Liver (tissue), 9 donors: ENCODE results near the gene HLA-C. TPM values are rescaled to one million over a fixed set of nuclear protein-coding genes. Genes with fewer than 3 reads are reported as not detected.
A peak's percentile ranks its signal among the peaks of the same experiment; 100 is the strongest.

ENCODE experiments used
- DNase-seq: peaks from one replicate; pipeline ENCODE4 v3.0.0-alpha.2; 2017; ENCODE audit warnings: low spot score
- H3K27ac ChIP-seq, 2 donors: one replicate each; pipeline ENCODE4 v1.7.0; 2013; ENCODE audit warnings: inconsistent platforms in 2 of 2, low read length in 2 of 2, control low read depth in 1 of 2, low read depth in 1 of 2, mild to moderate bottlenecking in 1 of 2
- H3K27me3 ChIP-seq, 4 donors: one replicate each; pipeline versions ENCODE4 v1.6.1 to v1.7.0; 2013; ENCODE audit warnings: low read length in 3 of 4, inconsistent platforms in 1 of 4, mild to moderate bottlenecking in 1 of 4, moderate library complexity in 1 of 4; ENCODE audit not compliant: control insufficient read depth in 4 of 4, insufficient read depth in 4 of 4
- H3K36me3 ChIP-seq, 4 donors: one replicate each; pipeline versions ENCODE4 v1.6.1 to v1.7.0; 2013; ENCODE audit warnings: low read length in 3 of 4, mild to moderate bottlenecking in 3 of 4, low read depth in 1 of 4, moderate library complexity in 1 of 4; ENCODE audit not compliant: control insufficient read depth in 4 of 4, insufficient read depth in 3 of 4
- H3K4me1 ChIP-seq, 4 donors: one replicate each; pipeline versions ENCODE4 v1.6.1 to v1.7.0; 2013; ENCODE audit warnings: low read length in 3 of 4, mild to moderate bottlenecking in 3 of 4, moderate library complexity in 1 of 4; ENCODE audit not compliant: control insufficient read depth in 4 of 4, insufficient read depth in 4 of 4
- H3K4me3 ChIP-seq, 3 donors: one replicate each; pipeline versions ENCODE4 v1.6.1 to v1.7.0; 2013; ENCODE audit warnings: low read length in 3 of 3, control low read depth in 1 of 3, low read depth in 1 of 3, mild to moderate bottlenecking in 1 of 3
- H3K9ac ChIP-seq, 2 donors: one replicate each; pipeline ENCODE4 v1.7.0; 2013; ENCODE audit warnings: low read length in 2 of 2, mild to moderate bottlenecking in 2 of 2, moderate library complexity in 2 of 2, control low read depth in 1 of 2, low read depth in 1 of 2
- H3K9me3 ChIP-seq, 4 donors: one replicate each; pipeline versions ENCODE4 v1.6.1 to v1.7.0; 2013; ENCODE audit warnings: low read length in 3 of 4; ENCODE audit not compliant: control insufficient read depth in 4 of 4
- EGR1 ChIP-seq, 2 donors: IDR thresholded peaks; 2 replicates each; pipeline ENCODE4 v1.6.1; 2016 to 2018; ENCODE audit warnings: antibody characterized with exemption in 2 of 2, low read depth in 2 of 2
- FOXA1 ChIP-seq: IDR thresholded peaks from 2 replicates; pipeline ENCODE4 v1.6.1; 2016; ENCODE audit warnings: antibody characterized with exemption
- FOXA2 ChIP-seq: IDR thresholded peaks from 2 replicates; pipeline ENCODE4 v1.6.1; 2016; ENCODE audit warnings: antibody characterized with exemption
- GABPA ChIP-seq, 2 donors: IDR thresholded peaks in 1 of 2; conservative IDR thresholded peaks in 1 of 2; 2 replicates each; pipeline ENCODE4 v1.6.1; 2016; ENCODE audit warnings: antibody characterized with exemption in 2 of 2, mild to moderate bottlenecking in 1 of 2, moderate library complexity in 1 of 2
- HNF4A ChIP-seq, 2 donors: conservative IDR thresholded peaks; 2 replicates each; pipeline ENCODE4 v1.6.1; 2016; ENCODE audit warnings: antibody characterized with exemption in 2 of 2, mild to moderate bottlenecking in 2 of 2
- HNF4G ChIP-seq: IDR thresholded peaks from 2 replicates; pipeline ENCODE4 v1.6.1; 2016; ENCODE audit warnings: antibody characterized with exemption
- NR2F2 ChIP-seq: IDR thresholded peaks from 2 replicates; pipeline ENCODE4 v1.6.1; 2016; ENCODE audit warnings: antibody characterized with exemption
- RAD21 ChIP-seq, 2 donors: IDR thresholded peaks; 2 replicates each; pipeline ENCODE4 v1.6.1; 2016; ENCODE audit warnings: antibody characterized with exemption in 2 of 2, mild to moderate bottlenecking in 2 of 2
- RXRA ChIP-seq, 2 donors: IDR thresholded peaks; 2 replicates each; pipeline ENCODE4 v1.6.1; 2017 to 2018; ENCODE audit warnings: antibody characterized with exemption in 2 of 2, mild to moderate bottlenecking in 1 of 2
- SP1 ChIP-seq: IDR thresholded peaks from 2 replicates; pipeline ENCODE4 v1.6.1; 2018; ENCODE audit warnings: antibody characterized with exemption, mild to moderate bottlenecking
- TAF1 ChIP-seq: conservative IDR thresholded peaks from 2 replicates; pipeline ENCODE4 v1.6.1; 2016; ENCODE audit warnings: antibody characterized with exemption, mild to moderate bottlenecking
- YY1 ChIP-seq: IDR thresholded peaks from 2 replicates; pipeline ENCODE4 v1.6.1; 2016; ENCODE audit warnings: antibody characterized with exemption, mild to moderate bottlenecking
- WGBS: extraction: QIAGEN DNeasy Blood & Tissue Kit; methylation state at CpG from one replicate; pipeline ENCODE4 v1.1.7; 2013; 5-methylcytosine and 5-hydroxymethylcytosine counted together
- polyA plus RNA-seq, 2 donors: library from polyadenylated mRNA; stranded (reverse) in 1 of 2; unstranded in 1 of 2; fragments of 200-250 nt in 1 of 2; fragments of >200 nt in 1 of 2; fragmentation: Nextera tagmentation in 1 of 2; extraction: Ambion mirVana in 1 of 2; gene quantifications; one replicate each; pipeline versions ENCODE4 v1.2.1 to v1.2.3, GENCODE V29; 2013 to 2015
- total RNA-seq, 2 donors: library from RNA; depleted of rRNA; stranded (reverse); fragments of >200 nt; gene quantifications; one replicate each; pipeline ENCODE4 v1.2.3, GENCODE V29; 2014
- TF ChIP-seq, protein P1 (sequence below): IDR thresholded peaks from 2 replicates; pipeline ENCODE4 v1.6.1; 2016; ENCODE audit warnings: antibody characterized with exemption
- TF ChIP-seq, protein P2 (sequence below): IDR thresholded peaks from 2 replicates; pipeline ENCODE4 v1.6.1; 2016; ENCODE audit warnings: antibody characterized with exemption
- TF ChIP-seq, protein P3 (sequence below): fragments of 150-350 bp; IDR thresholded peaks from 2 replicates; pipeline ENCODE4 v1.5.1; 2017; ENCODE audit warnings: improper control_type of control experiment, low read depth, low read length; ENCODE audit not compliant: missing input control
- TF ChIP-seq, protein P4 (sequence below): IDR thresholded peaks from 2 replicates; pipeline ENCODE4 v1.6.1; 2016; ENCODE audit warnings: antibody characterized with exemption, mild to moderate bottlenecking
- donor health status: healthy.
- donor health status: healthy.
- donor health status: healthy.
- donor health status: healthy.
- donor health status: healthy.

HLA-C gene
- total RNA-seq (100 to 1,000 TPM; 249 to 292 TPM), polyA plus RNA-seq (100 to 1,000 TPM; 232 to 317 TPM)

DNA sequence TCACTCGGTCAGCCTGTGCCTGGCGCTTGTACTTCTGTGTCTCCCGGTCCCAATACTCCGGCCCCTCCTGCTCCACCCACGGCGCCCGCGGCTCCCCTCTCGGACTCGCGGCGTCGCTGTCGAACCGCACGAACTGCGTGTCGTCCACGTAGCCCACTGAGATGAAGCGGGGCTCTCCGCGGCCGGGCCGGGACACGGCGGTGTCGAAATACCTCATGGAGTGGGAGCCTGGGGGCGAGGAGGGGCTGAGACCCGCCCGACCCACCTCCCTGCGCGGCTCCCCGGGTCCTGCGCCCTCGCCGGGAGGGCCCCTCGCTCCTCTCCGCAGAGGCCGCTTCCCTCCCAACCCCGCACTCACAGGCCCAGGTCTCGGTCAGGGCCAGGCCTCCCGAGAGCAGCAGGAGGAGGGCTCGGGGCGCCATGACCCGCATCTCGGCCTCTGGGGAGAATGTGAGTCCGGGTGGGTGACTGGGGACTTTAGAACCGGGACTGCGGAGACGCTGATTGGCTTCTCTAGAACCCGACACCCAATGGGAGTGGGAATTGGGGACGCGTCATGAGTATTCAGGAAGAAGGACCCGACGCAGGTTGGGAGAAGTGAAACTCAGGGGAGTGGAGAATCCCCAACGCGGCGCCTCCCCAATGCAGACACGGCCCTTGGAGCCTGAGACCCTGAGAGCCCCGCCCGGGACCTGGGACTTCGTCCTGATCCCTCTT is at the start of gene HLA-C:
Gene HLA-C (minus strand): TSS at position 452 of the 717 bp plus-strand sequence. CDS start 21 bp downstream, at position 431.
- peak within 1 kb of the TSS; percentile 54 to 76 (median 59) for H3K4me3 ChIP-seq

DNA sequence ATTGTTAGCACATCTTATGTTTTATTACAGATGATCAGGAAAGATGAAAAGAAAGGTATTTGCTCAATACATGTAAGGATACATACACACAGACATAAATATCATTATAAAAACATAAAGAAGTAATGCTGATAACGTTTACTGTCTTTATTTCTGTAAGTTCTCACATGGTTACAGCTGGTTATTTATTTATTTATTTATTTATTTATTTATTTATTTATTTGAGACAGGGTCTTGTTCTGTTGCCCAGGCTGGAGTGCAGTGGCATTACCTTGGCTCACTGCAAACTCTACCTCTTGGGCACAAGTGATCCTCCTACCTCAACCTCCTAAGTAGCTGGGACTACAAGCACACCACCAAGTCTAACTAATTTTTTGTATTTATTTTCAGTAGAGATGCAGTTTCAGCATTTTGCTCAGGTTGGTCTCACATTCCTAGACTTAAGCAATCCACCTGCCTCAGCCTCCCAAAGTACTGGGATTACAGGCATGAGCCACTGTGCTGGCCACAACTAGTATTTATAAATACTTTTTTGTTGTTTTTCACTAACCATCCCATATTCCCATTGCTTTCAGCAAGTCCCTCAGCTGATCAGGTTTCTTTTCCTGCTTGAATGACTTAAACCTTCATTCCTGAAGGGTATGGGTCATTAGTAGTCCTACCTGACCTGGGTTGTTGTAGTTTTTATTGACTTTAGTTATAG is 49.3 kb upstream of the HLA-C start:
- no peak for TF ChIP-seq RAD21 (IDR thresholded peaks at IDR 0.05)
- TF ChIP-seq, protein P1, sequence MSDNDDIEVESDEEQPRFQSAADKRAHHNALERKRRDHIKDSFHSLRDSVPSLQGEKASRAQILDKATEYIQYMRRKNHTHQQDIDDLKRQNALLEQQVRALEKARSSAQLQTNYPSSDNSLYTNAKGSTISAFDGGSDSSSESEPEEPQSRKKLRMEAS = no peak
- TF ChIP-seq EGR1 (IDR thresholded peaks at IDR 0.05; ENCODE audit: low read depth in 2 of 2) = no peak
- TF ChIP-seq, protein P2, sequence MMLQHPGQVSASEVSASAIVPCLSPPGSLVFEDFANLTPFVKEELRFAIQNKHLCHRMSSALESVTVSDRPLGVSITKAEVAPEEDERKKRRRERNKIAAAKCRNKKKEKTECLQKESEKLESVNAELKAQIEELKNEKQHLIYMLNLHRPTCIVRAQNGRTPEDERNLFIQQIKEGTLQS = no peak
- TF ChIP-seq HNF4A (conservative IDR thresholded peaks at IDR 0.05) = no peak
- TF ChIP-seq FOXA1 = no peak
- no peak for TF ChIP-seq NR2F2
- no peak for TF ChIP-seq FOXA2
- TF ChIP-seq SP1 = no peak
- no peak for TF ChIP-seq HNF4G
- no peak for TF ChIP-seq GABPA (IDR thresholded peaks at IDR 0.05 in 1 of 2, conservative IDR thresholded peaks at IDR 0.05 in 1 of 2)
- no peak for TF ChIP-seq TAF1
- TF ChIP-seq RXRA (IDR thresholded peaks at IDR 0.05) = no peak
- H3K9me3 ChIP-seq = no peaks in the 10 kb centered on the region
- H3K36me3 ChIP-seq = no peaks in the 10 kb centered on the region
- H3K9ac ChIP-seq = no peak overlapping the region
- no peaks in the 10 kb centered on the region for H3K4me1 ChIP-seq
- H3K27ac ChIP-seq = no peak overlapping the region
- no peak for DNase-seq
- H3K4me3 ChIP-seq = no peak overlapping the region
- WGBS = 1% methylated on average over 1 of the region's 1 CpG
- no peaks in the 10 kb centered on the region for H3K27me3 ChIP-seq

More for the DNA sequence above, at the start of gene HLA-C:
- Histone ChIP-seq H3K9me3 (no peaks in the 10 kb centered on the region), H3K9ac (peak within 1 kb of the TSS; percentile 69 to 94), H3K27ac (peak within 1 kb of the TSS; percentile 87 to 96), H3K4me1 (peaks cover 2 to 16% (median 4%) of the 10 kb centered on the region in 4 donors), H3K27me3 (no peaks in the 10 kb centered on the region), H3K36me3 (peaks cover 2 to 11% (median 4%) of the 10 kb centered on the region in 4 donors)
- TF ChIP-seq, protein P3, sequence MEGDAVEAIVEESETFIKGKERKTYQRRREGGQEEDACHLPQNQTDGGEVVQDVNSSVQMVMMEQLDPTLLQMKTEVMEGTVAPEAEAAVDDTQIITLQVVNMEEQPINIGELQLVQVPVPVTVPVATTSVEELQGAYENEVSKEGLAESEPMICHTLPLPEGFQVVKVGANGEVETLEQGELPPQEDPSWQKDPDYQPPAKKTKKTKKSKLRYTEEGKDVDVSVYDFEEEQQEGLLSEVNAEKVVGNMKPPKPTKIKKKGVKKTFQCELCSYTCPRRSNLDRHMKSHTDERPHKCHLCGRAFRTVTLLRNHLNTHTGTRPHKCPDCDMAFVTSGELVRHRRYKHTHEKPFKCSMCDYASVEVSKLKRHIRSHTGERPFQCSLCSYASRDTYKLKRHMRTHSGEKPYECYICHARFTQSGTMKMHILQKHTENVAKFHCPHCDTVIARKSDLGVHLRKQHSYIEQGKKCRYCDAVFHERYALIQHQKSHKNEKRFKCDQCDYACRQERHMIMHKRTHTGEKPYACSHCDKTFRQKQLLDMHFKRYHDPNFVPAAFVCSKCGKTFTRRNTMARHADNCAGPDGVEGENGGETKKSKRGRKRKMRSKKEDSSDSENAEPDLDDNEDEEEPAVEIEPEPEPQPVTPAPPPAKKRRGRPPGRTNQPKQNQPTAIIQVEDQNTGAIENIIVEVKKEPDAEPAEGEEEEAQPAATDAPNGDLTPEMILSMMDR = no peak
- TF ChIP-seq SP1 (no peak), NR2F2 (no peak), YY1 (peak; percentile 17), RAD21 (IDR thresholded peaks at IDR 0.05) (peak in 1 of 2 donors; percentile 10), HNF4G (no peak), GABPA (IDR thresholded peaks at IDR 0.05 in 1 of 2, conservative IDR thresholded peaks at IDR 0.05 in 1 of 2) (no peak), HNF4A (conservative IDR thresholded peaks at IDR 0.05) (peak in 1 of 2 donors; percentile 3)
- TF ChIP-seq, protein P4, sequence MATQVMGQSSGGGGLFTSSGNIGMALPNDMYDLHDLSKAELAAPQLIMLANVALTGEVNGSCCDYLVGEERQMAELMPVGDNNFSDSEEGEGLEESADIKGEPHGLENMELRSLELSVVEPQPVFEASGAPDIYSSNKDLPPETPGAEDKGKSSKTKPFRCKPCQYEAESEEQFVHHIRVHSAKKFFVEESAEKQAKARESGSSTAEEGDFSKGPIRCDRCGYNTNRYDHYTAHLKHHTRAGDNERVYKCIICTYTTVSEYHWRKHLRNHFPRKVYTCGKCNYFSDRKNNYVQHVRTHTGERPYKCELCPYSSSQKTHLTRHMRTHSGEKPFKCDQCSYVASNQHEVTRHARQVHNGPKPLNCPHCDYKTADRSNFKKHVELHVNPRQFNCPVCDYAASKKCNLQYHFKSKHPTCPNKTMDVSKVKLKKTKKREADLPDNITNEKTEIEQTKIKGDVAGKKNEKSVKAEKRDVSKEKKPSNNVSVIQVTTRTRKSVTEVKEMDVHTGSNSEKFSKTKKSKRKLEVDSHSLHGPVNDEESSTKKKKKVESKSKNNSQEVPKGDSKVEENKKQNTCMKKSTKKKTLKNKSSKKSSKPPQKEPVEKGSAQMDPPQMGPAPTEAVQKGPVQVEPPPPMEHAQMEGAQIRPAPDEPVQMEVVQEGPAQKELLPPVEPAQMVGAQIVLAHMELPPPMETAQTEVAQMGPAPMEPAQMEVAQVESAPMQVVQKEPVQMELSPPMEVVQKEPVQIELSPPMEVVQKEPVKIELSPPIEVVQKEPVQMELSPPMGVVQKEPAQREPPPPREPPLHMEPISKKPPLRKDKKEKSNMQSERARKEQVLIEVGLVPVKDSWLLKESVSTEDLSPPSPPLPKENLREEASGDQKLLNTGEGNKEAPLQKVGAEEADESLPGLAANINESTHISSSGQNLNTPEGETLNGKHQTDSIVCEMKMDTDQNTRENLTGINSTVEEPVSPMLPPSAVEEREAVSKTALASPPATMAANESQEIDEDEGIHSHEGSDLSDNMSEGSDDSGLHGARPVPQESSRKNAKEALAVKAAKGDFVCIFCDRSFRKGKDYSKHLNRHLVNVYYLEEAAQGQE = peak; percentile 41
- under 1% methylated on average over 62 of the region's 62 CpGs for WGBS
- DNase-seq = peak; percentile 87
